GM15510 (cell line): Measurements from ENCODE around the gene BTG4.

Source experiments
- POLR2A ChIP-seq: IDR thresholded peaks from 3 replicates; pipeline ENCODE4 v1.6.1; 2011; ENCODE audit warnings: borderline replicate concordance; ENCODE audit not compliant: insufficient read length; ENCODE audit errors: extremely low read depth

The BTG4 gene

GRCh38 chr11:111522426-111522825 lies 10.2 kb upstream of the BTG4 start:
- TF ChIP-seq POLR2A, result no peak

- no peak for TF ChIP-seq POLR2A
These were observed 8.9 kb upstream of the BTG4 start for GRCh38 chr11:111521135-111521534.

GRCh38 chr11:111520560-111520959 lies 8.4 kb upstream of the BTG4 start:
- no peak for TF ChIP-seq POLR2A

- no peak for TF ChIP-seq POLR2A
These were observed 6.5 kb upstream of the BTG4 start for GRCh38 chr11:111518668-111519067.

GRCh38 chr11:111515591-111515990 lies 3.4 kb upstream of the BTG4 start:
- TF ChIP-seq POLR2A, result no peak

- TF ChIP-seq POLR2A, result no peak
These were observed 2.2 kb upstream of the BTG4 start, which contains the start of gene HOATZ for GRCh38 chr11:111514216-111515031. Gene HOATZ (plus strand): TSS chr11:111514778. CDS start chr11:111514785, 7 bp downstream.

- no peak for TF ChIP-seq POLR2A
These were observed 1.0 kb upstream of the BTG4 start for GRCh38 chr11:111513240-111513605.

GRCh38 chr11:111510311-111510710 lies 1.9 kb downstream of the BTG4 start:
- TF ChIP-seq POLR2A, result no peak

GRCh38 chr11:111502611-111503010 lies 9.6 kb downstream of the BTG4 start:
- no peak for TF ChIP-seq POLR2A

GRCh38 chr11:111500481-111500880 lies 11.7 kb downstream of the BTG4 start:
- no peak for TF ChIP-seq POLR2A

GRCh38 chr11:111499483-111499882 lies 12.7 kb downstream of the BTG4 start:
- TF ChIP-seq POLR2A, result no peak

- TF ChIP-seq POLR2A, result no peak
These were observed 18.1 kb downstream of the BTG4 start for GRCh38 chr11:111494040-111494439.

GRCh38 chr11:111490496-111490895 lies 21.7 kb downstream of the BTG4 start:
- no peak for TF ChIP-seq POLR2A

- no peak for TF ChIP-seq POLR2A
These were observed 28.8 kb downstream of the BTG4 start for GRCh38 chr11:111483431-111483830.

- TF ChIP-seq POLR2A, result no peak
These were observed 32.5 kb downstream of the BTG4 start for GRCh38 chr11:111479666-111480065.

- TF ChIP-seq POLR2A, result no peak
These were observed 34.3 kb downstream of the BTG4 start for GRCh38 chr11:111477898-111478297.
